ENCODE results near the gene NCKAP5. TPM values are rescaled to one million over a fixed set of nuclear protein-coding genes. Genes with fewer than 3 reads are reported as not detected.

NCKAP5 gene
- total RNA-seq, 2 donors from 2014 or later, result 2.0 to 7.1 TPM

- no peaks in the 10 kb centered on the region for H3K4me1 ChIP-seq (replicated peaks)
- TF ChIP-seq CTCF (IDR thresholded peaks at IDR 0.05) (peak; percentile 25 to 76 (median 69)), POLR2AphosphoS5 (IDR thresholded peaks at IDR 0.05) (peak; percentile 19), POLR2A (IDR thresholded peaks at IDR 0.05) (no peak)
- intact Hi-C loops (cut with DNase I), result loop anchor here (10.0 kb wide), 1 partner anchor 916 kb away; no protein-coding TSS in a partner anchor
- no peaks in the 10 kb centered on the region for H3K27me3 ChIP-seq (replicated peaks; ENCODE audit: insufficient read depth)
- H3K27ac ChIP-seq, result no peak overlapping the region
- 34% methylated on average over 3 of the region's 3 CpGs for WGBS
- no peaks in the 10 kb centered on the region for H3K36me3 ChIP-seq
- H3K9me3 ChIP-seq, result no peaks in the 10 kb centered on the region
- no peak overlapping the region for H3K4me3 ChIP-seq
- peak; percentile 31 for DNase-seq (ENCODE audit: low spot score)
Observed at GRCh38 chr2:133561045-133561852, 7.0 kb downstream of the NCKAP5 start.

- 88% methylated on average over 3 of the region's 3 CpGs for WGBS
Observed at GRCh38 chr2:133557614-133558013, 10.6 kb downstream of the NCKAP5 start.

GRCh38 chr2:133553838-133554408, 14.3 kb downstream of the NCKAP5 start:
- Histone ChIP-seq H3K9me3 (no peaks in the 10 kb centered on the region), H3K4me3 (no peak overlapping the region), H3K27me3 (replicated peaks; ENCODE audit: insufficient read depth) (no peaks in the 10 kb centered on the region), H3K4me1 (replicated peaks) (no peaks in the 10 kb centered on the region), H3K27ac (no peak overlapping the region), H3K36me3 (no peaks in the 10 kb centered on the region)
- 84% methylated on average over 2 of the region's 2 CpGs for WGBS
- DNase-seq (ENCODE audit: low spot score), result no peak
- TF ChIP-seq CTCF (IDR thresholded peaks at IDR 0.05), result no peak
- no peak for TF ChIP-seq POLR2A (IDR thresholded peaks at IDR 0.05)
- TF ChIP-seq POLR2AphosphoS5 (IDR thresholded peaks at IDR 0.05), result no peak
- intact Hi-C loops (cut with DNase I), result no loop called here

More at GRCh38 chr2:133557614-133558013, 10.6 kb downstream of the NCKAP5 start:
- intact Hi-C loops (cut with DNase I), result no loop called here
- H3K27ac ChIP-seq, result no peak overlapping the region
- no peaks in the 10 kb centered on the region for H3K36me3 ChIP-seq
- no peaks in the 10 kb centered on the region for H3K4me1 ChIP-seq (replicated peaks)
- TF ChIP-seq POLR2AphosphoS5 (IDR thresholded peaks at IDR 0.05) (no peak), POLR2A (IDR thresholded peaks at IDR 0.05) (no peak), CTCF (IDR thresholded peaks at IDR 0.05) (no peak)
- no peak for DNase-seq (ENCODE audit: low spot score)
- no peaks in the 10 kb centered on the region for H3K27me3 ChIP-seq (replicated peaks; ENCODE audit: insufficient read depth)
- H3K9me3 ChIP-seq, result no peaks in the 10 kb centered on the region
- no peak overlapping the region for H3K4me3 ChIP-seq

GRCh38 chr2:133553251-133553650, 15.0 kb downstream of the NCKAP5 start:
- Histone ChIP-seq H3K9me3 (no peaks in the 10 kb centered on the region), H3K4me3 (no peak overlapping the region), H3K4me1 (replicated peaks) (no peaks in the 10 kb centered on the region), H3K27ac (no peak overlapping the region), H3K27me3 (replicated peaks; ENCODE audit: insufficient read depth) (no peaks in the 10 kb centered on the region), H3K36me3 (no peaks in the 10 kb centered on the region)
- WGBS, result 94% methylated on average over 4 of the region's 4 CpGs
- no peak for DNase-seq (ENCODE audit: low spot score)
- TF ChIP-seq CTCF (IDR thresholded peaks at IDR 0.05) (no peak), POLR2AphosphoS5 (IDR thresholded peaks at IDR 0.05) (no peak), POLR2A (IDR thresholded peaks at IDR 0.05) (no peak)
- intact Hi-C loops (cut with DNase I), result no loop called here

Data from prostate gland (tissue), 2 donors.